C4-2B (cell line): ENCODE measurements around the gene SORCS2.

Source experiments
- ZFX ChIP-seq: fragments of 450-650 bp; IDR thresholded peaks from 2 replicates; pipeline ENCODE4 v1.6.1; 2017
- TF ChIP-seq, protein P1 (sequence below): fragments of 450-650 bp; conservative IDR thresholded peaks from 2 replicates; pipeline ENCODE4 v1.5.1; 2017; ENCODE audit warnings: mild to moderate bottlenecking

DNA sequence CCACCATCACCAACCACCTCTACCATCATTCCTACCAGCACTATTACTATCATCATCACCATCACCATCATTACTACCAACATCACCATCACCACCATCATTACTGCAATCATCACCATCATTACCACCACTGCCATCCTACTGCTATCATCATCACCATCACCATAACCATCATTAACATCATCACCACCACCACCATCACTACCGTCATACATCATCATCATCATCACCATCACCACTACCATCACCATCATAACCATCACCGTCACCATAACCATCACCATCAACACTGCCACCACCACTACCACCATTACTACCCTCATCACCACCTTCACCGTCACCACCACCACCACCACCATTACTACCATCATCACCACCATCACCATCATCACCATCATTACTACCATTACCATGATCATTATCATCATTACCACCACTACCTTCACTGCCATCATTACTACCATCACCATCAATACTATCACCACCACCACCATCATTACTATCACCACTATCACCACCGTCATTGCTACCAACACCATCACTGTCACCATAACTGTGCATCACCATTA lies 170.6 kb downstream of the SORCS2 start:
- TF ChIP-seq, protein P1, sequence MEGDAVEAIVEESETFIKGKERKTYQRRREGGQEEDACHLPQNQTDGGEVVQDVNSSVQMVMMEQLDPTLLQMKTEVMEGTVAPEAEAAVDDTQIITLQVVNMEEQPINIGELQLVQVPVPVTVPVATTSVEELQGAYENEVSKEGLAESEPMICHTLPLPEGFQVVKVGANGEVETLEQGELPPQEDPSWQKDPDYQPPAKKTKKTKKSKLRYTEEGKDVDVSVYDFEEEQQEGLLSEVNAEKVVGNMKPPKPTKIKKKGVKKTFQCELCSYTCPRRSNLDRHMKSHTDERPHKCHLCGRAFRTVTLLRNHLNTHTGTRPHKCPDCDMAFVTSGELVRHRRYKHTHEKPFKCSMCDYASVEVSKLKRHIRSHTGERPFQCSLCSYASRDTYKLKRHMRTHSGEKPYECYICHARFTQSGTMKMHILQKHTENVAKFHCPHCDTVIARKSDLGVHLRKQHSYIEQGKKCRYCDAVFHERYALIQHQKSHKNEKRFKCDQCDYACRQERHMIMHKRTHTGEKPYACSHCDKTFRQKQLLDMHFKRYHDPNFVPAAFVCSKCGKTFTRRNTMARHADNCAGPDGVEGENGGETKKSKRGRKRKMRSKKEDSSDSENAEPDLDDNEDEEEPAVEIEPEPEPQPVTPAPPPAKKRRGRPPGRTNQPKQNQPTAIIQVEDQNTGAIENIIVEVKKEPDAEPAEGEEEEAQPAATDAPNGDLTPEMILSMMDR: no peak
- no peak for TF ChIP-seq ZFX
